CD4-positive, alpha-beta T cell treated with Interleukin-6 at 100 ng/mL for 8 hours (primary cell): ENCODE results near the gene ZNF775.

Experiments
- DNase-seq: peaks from one replicate; pipeline ENCODE4 v3.0.0-alpha.2; 2020; ENCODE audit warnings: mixed read lengths, low spot score

Gene ZNF775

GRCh38 chr7:150441524-150441923, 62.4 kb downstream of the ZNF775 start:
- DNase-seq, result no peak

GRCh38 chr7:150442811-150443210, 63.7 kb downstream of the ZNF775 start:
- no peak for DNase-seq

GRCh38 chr7:150443793-150444540, 64.8 kb downstream of the ZNF775 start:
- DNase-seq, result no peak

- DNase-seq, result no peak
Observed at GRCh38 chr7:150444674-150445365, 65.7 kb downstream of the ZNF775 start.

- peak; percentile 14 for DNase-seq
Observed at GRCh38 chr7:150446288-150446938, 67.3 kb downstream of the ZNF775 start.
